ENCODE measurements around the gene MUS81. TPM values are rescaled to one million over a fixed set of nuclear protein-coding genes. Genes with fewer than 3 reads are reported as not detected.
A peak's percentile ranks its signal among the peaks of the same experiment; 100 is the strongest.
"Not testable (repeated sequence)": the region's sequence is repeated elsewhere in the genome, so short reads cannot be mapped to it uniquely, and the experiment has no call there.

The MUS81 gene
- total RNA-seq, 1 donor from 2014 or later: 49.4 TPM

DNA sequence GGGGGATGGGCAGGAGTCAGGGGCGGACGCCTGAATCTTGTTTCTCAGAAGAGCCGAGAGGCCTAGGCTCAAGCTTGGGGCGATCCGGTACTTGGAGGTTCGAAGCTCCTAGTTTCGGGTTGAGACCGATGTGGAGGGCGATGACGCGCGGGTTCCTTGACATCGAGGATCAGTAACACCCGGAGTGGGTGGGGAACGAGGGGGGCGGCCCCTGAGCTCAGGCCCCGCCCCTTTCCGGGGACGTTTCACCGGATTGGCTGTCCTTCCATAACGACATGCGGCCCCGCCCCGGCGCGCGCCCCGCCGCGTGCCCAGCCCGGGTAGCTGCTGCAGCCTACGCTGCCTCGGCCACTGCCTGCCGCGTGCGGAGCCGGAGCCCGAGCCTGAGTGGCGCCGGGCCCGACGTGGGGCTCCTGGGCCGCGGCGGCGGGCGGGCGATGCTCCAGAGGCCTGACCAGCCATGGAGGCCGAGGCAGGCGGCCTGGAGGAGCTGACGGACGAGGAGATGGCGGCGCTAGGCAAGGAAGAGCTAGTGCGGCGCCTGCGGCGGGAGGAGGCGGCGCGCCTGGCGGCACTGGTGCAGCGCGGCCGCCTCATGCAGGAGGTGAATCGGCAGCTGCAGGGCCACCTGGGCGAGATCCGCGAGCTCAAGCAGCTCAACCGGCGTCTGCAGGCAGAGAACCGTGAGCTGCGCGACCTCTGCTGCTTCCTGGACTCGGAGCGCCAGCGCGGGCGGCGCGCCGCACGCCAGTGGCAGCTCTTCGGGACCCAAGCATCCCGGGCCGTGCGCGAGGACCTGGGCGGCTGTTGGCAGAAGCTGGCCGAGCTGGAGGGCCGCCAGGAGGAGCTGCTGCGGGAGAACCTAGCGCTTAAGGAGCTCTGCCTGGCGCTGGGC is 30.3 kb downstream of the MUS81 start, which contains the start of gene CCDC85B:
Gene CCDC85B, plus strand, starts transcription at position 350 of the 895 bp plus-strand sequence. Its CDS starts 111 bp downstream, at position 461.
- TF ChIP-seq, protein P1, sequence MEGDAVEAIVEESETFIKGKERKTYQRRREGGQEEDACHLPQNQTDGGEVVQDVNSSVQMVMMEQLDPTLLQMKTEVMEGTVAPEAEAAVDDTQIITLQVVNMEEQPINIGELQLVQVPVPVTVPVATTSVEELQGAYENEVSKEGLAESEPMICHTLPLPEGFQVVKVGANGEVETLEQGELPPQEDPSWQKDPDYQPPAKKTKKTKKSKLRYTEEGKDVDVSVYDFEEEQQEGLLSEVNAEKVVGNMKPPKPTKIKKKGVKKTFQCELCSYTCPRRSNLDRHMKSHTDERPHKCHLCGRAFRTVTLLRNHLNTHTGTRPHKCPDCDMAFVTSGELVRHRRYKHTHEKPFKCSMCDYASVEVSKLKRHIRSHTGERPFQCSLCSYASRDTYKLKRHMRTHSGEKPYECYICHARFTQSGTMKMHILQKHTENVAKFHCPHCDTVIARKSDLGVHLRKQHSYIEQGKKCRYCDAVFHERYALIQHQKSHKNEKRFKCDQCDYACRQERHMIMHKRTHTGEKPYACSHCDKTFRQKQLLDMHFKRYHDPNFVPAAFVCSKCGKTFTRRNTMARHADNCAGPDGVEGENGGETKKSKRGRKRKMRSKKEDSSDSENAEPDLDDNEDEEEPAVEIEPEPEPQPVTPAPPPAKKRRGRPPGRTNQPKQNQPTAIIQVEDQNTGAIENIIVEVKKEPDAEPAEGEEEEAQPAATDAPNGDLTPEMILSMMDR (IDR thresholded peaks at IDR 0.05): no peak
- H3K36me3 ChIP-seq: peaks cover 15% of the 10 kb centered on the region
- intact Hi-C loops (cut with DNase I): no loop called here
- H3K4me3 ChIP-seq: peak within 1 kb of the TSS; percentile 91
- DNase-seq: peak; percentile 99
- H3K4me1 ChIP-seq: peaks cover 52% of the 10 kb centered on the region
- H3K27ac ChIP-seq: peak within 1 kb of the TSS; percentile 96
- ATAC-seq: peak; percentile 89
- no peaks in the 10 kb centered on the region for H3K27me3 ChIP-seq
- no peaks in the 10 kb centered on the region for H3K9me3 ChIP-seq

DNA sequence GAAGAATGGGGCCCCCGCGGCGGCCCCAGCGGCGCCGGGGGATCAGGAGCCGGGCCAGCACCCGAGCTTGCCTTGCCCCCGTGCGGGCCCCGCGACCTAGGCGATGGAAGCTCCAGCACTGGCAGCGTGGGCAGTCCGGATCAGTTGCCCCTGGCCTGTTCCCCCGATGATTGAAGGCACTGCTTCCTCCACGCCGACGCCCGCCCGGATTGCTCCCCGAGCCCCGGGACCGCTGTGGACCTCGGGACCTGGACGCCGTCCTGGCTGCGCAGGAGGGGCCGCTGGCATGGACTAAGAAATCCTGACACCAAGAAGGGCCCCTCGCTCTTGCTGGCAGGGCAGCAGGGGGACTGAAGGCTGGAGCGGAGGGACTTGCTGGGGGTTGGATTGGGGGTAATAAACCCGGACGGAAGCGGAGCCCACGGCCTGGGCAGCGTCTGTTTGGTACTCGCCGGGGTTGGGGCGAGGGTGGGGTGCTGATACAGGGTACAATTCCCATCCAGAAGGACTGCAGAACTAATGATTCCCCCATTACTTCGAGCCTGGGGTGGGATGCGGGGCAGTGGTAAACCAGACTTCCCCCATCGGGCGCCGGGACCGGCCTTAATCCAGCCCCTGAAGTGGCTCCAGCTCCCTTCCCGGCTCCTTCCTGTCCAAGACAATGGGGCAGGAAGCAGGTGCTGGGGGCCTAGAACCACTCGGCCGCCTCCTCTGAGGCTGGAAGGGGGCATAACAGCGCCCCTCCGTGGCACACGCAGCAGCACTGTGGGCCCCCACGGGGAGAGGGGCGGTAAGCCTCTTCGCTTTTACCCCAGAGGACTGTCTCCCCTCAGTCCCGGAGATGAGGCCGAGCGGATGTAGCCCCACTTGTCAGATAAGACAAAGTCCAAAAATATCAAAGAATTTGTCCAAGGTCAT is 31.2 kb downstream of the MUS81 start:
- Histone ChIP-seq H3K36me3 (peaks cover 8% of the 10 kb centered on the region), H3K9me3 (no peaks in the 10 kb centered on the region), H3K4me1 (peaks cover 52% of the 10 kb centered on the region), H3K4me3 (peak overlapping the region; percentile 91), H3K27me3 (no peaks in the 10 kb centered on the region), H3K27ac (peak overlapping the region; percentile 96)
- TF ChIP-seq, protein P1 (IDR thresholded peaks at IDR 0.05): peak; percentile 37
- DNase-seq: no peak
- no peak for ATAC-seq
- intact Hi-C loops (cut with DNase I): no loop called here

DNA sequence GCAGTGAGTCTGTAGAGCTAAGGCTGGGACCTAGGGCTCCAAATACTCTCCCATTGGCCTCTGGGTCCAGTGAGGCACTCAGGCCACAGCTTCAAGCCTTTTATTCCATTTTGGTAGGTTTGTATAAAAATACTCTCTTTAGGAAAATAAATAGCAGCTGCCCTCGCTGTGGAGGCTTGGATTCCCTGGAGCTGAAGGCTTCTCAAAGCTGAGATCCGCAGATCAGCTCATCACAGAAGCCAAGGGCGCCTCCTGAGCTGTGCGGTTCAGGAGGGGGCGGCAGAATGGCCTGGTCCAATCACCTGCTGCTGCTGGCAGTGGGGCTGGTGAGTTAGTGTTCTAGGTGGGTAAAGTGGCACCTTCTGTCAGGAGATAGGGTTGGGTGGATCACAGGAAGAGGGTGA is 31.9 kb downstream of the MUS81 start:
- peaks cover 48% of the 10 kb centered on the region for H3K4me1 ChIP-seq
- H3K9me3 ChIP-seq; H3K27me3 ChIP-seq; H3K36me3 ChIP-seq; ATAC-seq; DNase-seq; intact Hi-C loops (cut with DNase I): not testable (repeated sequence)
- H3K4me3 ChIP-seq: peak overlapping the region; percentile 91
- H3K27ac ChIP-seq: peak overlapping the region; percentile 96

DNA sequence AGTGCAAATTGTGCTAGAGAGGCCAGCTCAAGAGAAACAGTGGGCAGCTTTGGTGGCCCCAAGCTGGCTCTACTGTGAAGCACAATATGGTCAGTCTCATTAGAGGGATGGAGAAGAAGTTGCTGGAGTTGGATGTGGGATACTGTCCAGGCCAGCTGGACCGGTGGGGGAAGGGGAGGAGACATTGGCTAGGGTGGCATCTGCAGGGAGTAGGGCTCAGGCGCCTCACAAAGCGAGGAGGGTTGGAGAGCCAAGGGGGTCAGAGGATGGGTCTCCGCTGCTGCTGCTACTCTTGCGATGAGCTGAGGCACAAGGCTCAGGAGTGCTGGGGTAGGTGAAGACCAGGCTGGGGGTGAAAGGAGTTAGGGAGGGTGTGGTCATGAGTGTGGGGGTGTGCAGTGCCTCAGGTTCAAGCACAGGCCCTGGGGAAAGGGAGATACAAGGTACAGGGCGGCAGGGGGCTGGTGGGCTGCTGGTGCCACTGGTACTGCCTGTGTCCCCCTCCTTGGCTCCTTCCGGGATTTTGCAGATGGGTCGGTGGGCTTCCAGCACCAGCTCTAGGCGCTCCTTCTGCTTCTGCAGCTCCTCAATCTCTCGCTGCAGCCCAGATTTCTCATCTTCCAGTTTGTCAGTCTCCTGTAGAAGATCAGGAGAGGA is 32.6 kb downstream of the MUS81 start:
- Histone ChIP-seq H3K9me3 (no peaks in the 10 kb centered on the region), H3K27ac (peak overlapping the region; percentile 96), H3K4me3 (peak overlapping the region; percentile 91), H3K27me3 (no peaks in the 10 kb centered on the region), H3K36me3 (no peaks in the 10 kb centered on the region), H3K4me1 (peaks cover 42% of the 10 kb centered on the region)
- intact Hi-C loops (cut with DNase I): no loop called here
- DNase-seq: no peak
- TF ChIP-seq, protein P1 (IDR thresholded peaks at IDR 0.05): no peak
- no peak for ATAC-seq

DNA sequence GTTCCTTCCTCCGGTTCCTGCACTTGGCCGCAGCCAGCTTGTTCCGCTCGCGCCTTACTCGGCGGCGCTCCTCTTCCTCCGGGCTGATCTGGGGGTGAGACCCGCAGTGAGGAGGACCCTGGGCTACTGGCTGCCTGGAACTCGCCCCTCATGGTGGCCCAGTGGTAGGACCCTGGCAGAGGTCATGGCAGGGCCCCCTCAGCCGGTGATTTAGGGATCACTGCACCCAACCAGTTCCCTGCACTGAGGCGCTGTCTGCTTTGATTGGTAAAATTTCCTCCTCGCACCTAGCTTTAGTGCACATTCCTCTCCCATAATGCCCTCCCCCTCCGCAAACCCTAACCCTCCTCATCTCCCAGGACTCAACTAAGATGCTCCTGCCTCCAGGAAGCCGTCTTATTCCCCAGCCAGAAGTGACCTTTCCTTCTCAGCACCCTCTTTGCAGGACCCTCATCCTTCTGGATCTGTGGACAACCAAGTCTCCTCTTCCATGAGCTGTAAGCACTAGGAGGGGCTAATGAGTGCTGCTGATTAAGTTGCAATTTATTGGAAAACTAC is 33.9 kb downstream of the MUS81 start:
- DNase-seq (no peak), ATAC-seq (peak; percentile 2)
- no peaks in the 10 kb centered on the region for H3K36me3 ChIP-seq
- intact Hi-C loops (cut with DNase I): no loop called here
- H3K9me3 ChIP-seq: no peaks in the 10 kb centered on the region
- no peaks in the 10 kb centered on the region for H3K27me3 ChIP-seq
- TF ChIP-seq, protein P1 (IDR thresholded peaks at IDR 0.05): no peak
- peaks cover 48% of the 10 kb centered on the region for H3K4me1 ChIP-seq
- H3K4me3 ChIP-seq: peak overlapping the region; percentile 91
- peak overlapping the region; percentile 87 for H3K27ac ChIP-seq
